H1 (cell line): ENCODE measurements around the gene CAPN8. TPM values are rescaled to one million over a fixed set of nuclear protein-coding genes. Genes with fewer than 3 reads are reported as not detected.
"Not testable (repeated sequence)": the region's sequence is repeated elsewhere in the genome, so short reads cannot be mapped to it uniquely, and the experiment has no call there.

ENCODE experiments used
- CTCF ChIA-PET: fragments of 300-600 bp; sonication (Branson Sonifier 250); formaldehyde crosslinking; loops from one replicate; lab custom pipeline; 2021; ENCODE audit not compliant: partially characterized antibody; lab: Charles Lee
- POLR2A ChIA-PET: fragments of 300-600 bp; sonication (Branson Sonifier 250); formaldehyde crosslinking; loops from one replicate; lab custom pipeline; 2021; ENCODE audit warnings: inconsistent platforms; ENCODE audit not compliant: partially characterized antibody; lab: Charles Lee
- DNase-seq, 2 experiments: peaks; one replicate each; pipeline versions ENCODE4 v3.0.0 to v3.0.0-alpha.2; 2010 to 2022; ENCODE audit warnings: low spot score in 2 of 2, low read depth in 1 of 2, mixed read lengths in 1 of 2
- FAIRE-seq: peaks from 2 replicates; lab custom pipeline; 2011; peaks lifted over from hg19 to GRCh38; lab: Jason Lieb, UNC
- H2AFZ ChIP-seq: 2 replicates; pipeline ENCODE4 v1.8.1; 2012; ENCODE audit warnings: low read length, inconsistent platforms
- H2AK5ac ChIP-seq: 2 replicates; pipeline ENCODE4 v1.6.1; 2013; ENCODE audit warnings: low read depth, low read length
- H2BK120ac ChIP-seq: replicated peaks from 2 replicates; pipeline ENCODE3; 2013; ENCODE audit warnings: low read depth, low read length, inconsistent platforms
- H2BK12ac ChIP-seq: 2 replicates; pipeline ENCODE4 v1.6.1; 2013; ENCODE audit warnings: low read depth, low read length
- H2BK15ac ChIP-seq: 2 replicates; pipeline ENCODE4 v1.6.1; 2013; ENCODE audit warnings: low read length
- H2BK20ac ChIP-seq: 2 replicates; pipeline ENCODE4 v1.6.1; 2013; ENCODE audit warnings: low read length
- H2BK5ac ChIP-seq: 2 replicates; pipeline ENCODE4 v1.6.1; 2013; ENCODE audit warnings: low read depth, low read length
- H3K14ac ChIP-seq: 2 replicates; pipeline ENCODE4 v1.6.1; 2013; ENCODE audit warnings: inconsistent platforms; ENCODE audit not compliant: insufficient read length
- H3K18ac ChIP-seq: 2 replicates; pipeline ENCODE4 v1.6.1; 2013; ENCODE audit warnings: low read length; ENCODE audit errors: extremely low read depth
- H3K23ac ChIP-seq: 2 replicates; pipeline ENCODE4 v1.6.1; 2013; ENCODE audit warnings: inconsistent platforms; ENCODE audit not compliant: insufficient read length
- H3K23me2 ChIP-seq: 2 replicates; pipeline ENCODE4 v1.6.1; 2013; ENCODE audit warnings: low read depth, low read length
- H3K27ac ChIP-seq: 2 replicates; pipeline ENCODE4 v1.6.1; 2011; ENCODE audit warnings: low read depth, low read length, inconsistent platforms
- H3K27me3 ChIP-seq, 4 experiments: replicated peaks in 1 of 4; 1 replicate in 1 of 4; 2 replicates in 3 of 4; pipeline versions ENCODE4 v1.6.1 to v1.8.1; 2011 to 2013; ENCODE audit warnings: low read length in 3 of 4, mild to moderate bottlenecking in 3 of 4, inconsistent platforms in 2 of 4, mixed read lengths in 2 of 4, moderate library complexity in 1 of 4; ENCODE audit not compliant: control insufficient read depth in 3 of 4, insufficient read depth in 3 of 4; ENCODE audit errors: extremely low read depth in 1 of 4
- H3K36me3 ChIP-seq, 4 experiments: 2 replicates each; pipeline versions ENCODE4 v1.6.1 to v1.8.1; 2011 to 2013; ENCODE audit warnings: mild to moderate bottlenecking in 4 of 4, low read length in 3 of 4, moderate library complexity in 2 of 4, control low read depth in 1 of 4, inconsistent platforms in 1 of 4; ENCODE audit not compliant: insufficient read depth in 4 of 4, control insufficient read depth in 2 of 4
- H3K4ac ChIP-seq: replicated peaks from 2 replicates; pipeline ENCODE3; 2013; ENCODE audit warnings: low read length, low read depth, mixed read lengths, inconsistent platforms; ENCODE audit not compliant: insufficient read length
- H3K4me1 ChIP-seq, 4 experiments: replicated peaks in 1 of 4; 1 replicate in 1 of 4; 2 replicates in 3 of 4; pipeline versions ENCODE4 v1.6.1 to v1.8.1; 2011 to 2013; ENCODE audit warnings: low read length in 3 of 4, inconsistent platforms in 2 of 4, mixed read lengths in 1 of 4; ENCODE audit not compliant: insufficient read depth in 4 of 4, control insufficient read depth in 3 of 4
- H3K4me2 ChIP-seq, 2 experiments: 2 replicates each; pipeline versions ENCODE4 v1.6.1 to v1.8.1; 2011 to 2013; ENCODE audit warnings: low read depth in 2 of 2, low read length in 2 of 2, control low read depth in 1 of 2, inconsistent platforms in 1 of 2, mild to moderate bottlenecking in 1 of 2; ENCODE audit not compliant: insufficient read depth in 1 of 2
- H3K4me3 ChIP-seq, 4 experiments: fragments of 200-600, 300-600 bp in 1 of 4; sonication (generic), shearing (Covaris generic), sonication (Bioruptor Twin) in 1 of 4; 2 replicates each; pipeline versions ENCODE4 v1.5.1 to v1.8.1; 2011 to 2016; ENCODE audit warnings: low read length in 4 of 4, low read depth in 3 of 4, control low read depth in 2 of 4, inconsistent platforms in 2 of 4, mild to moderate bottlenecking in 2 of 4, mixed read lengths in 1 of 4, moderate library complexity in 1 of 4; ENCODE audit not compliant: insufficient read depth in 2 of 4; ENCODE audit errors: extremely low read depth in 1 of 4
- H3K56ac ChIP-seq: replicated peaks from 2 replicates; pipeline ENCODE3; 2013; ENCODE audit warnings: low read depth, mild to moderate bottlenecking, mixed read lengths, low read length, inconsistent platforms; ENCODE audit not compliant: insufficient read length
- H3K79me1 ChIP-seq: 2 replicates; pipeline ENCODE4 v1.6.1; 2013; ENCODE audit warnings: low read depth, low read length, control low read depth
- H3K79me2 ChIP-seq, 2 experiments: 2 replicates each; pipeline versions ENCODE4 v1.6.1 to v1.8.1; 2012 to 2013; ENCODE audit warnings: low read length in 2 of 2, mild to moderate bottlenecking in 2 of 2, inconsistent platforms in 1 of 2; ENCODE audit not compliant: insufficient read depth in 2 of 2, control insufficient read depth in 1 of 2
- H3K9ac ChIP-seq, 4 experiments: replicated peaks in 1 of 4; 1 replicate in 1 of 4; 2 replicates in 3 of 4; pipeline versions ENCODE4 v1.6.1 to v1.8.1; 2011 to 2013; ENCODE audit warnings: low read depth in 3 of 4, low read length in 3 of 4, control low read depth in 2 of 4, mild to moderate bottlenecking in 2 of 4, moderate library complexity in 2 of 4, inconsistent platforms in 1 of 4; ENCODE audit errors: extremely low read depth in 1 of 4
- H3K9me3 ChIP-seq, 2 experiments: 2 replicates each; pipeline versions ENCODE4 v1.6.1 to v1.8.1; 2012 to 2013; ENCODE audit warnings: mild to moderate bottlenecking in 2 of 2, moderate library complexity in 2 of 2, control low read depth in 1 of 2, inconsistent platforms in 1 of 2, low read depth in 1 of 2, low read length in 1 of 2, mixed read lengths in 1 of 2; ENCODE audit not compliant: insufficient read depth in 2 of 2
- H4K20me1 ChIP-seq, 2 experiments: replicated peaks in 1 of 2; 2 replicates each; pipeline versions ENCODE3 to v1.8.1; 2011 to 2013; ENCODE audit warnings: inconsistent platforms in 2 of 2, low read length in 2 of 2, mild to moderate bottlenecking in 1 of 2; ENCODE audit not compliant: insufficient read depth in 2 of 2, control insufficient read depth in 1 of 2
- H4K5ac ChIP-seq: 2 replicates; pipeline ENCODE4 v1.6.1; 2013; ENCODE audit warnings: low read length, low read depth, mixed read lengths, inconsistent platforms; ENCODE audit not compliant: insufficient read length
- H4K8ac ChIP-seq: 2 replicates; pipeline ENCODE4 v1.8.0; 2013; ENCODE audit warnings: mild to moderate bottlenecking, moderate library complexity, low read length, inconsistent platforms; ENCODE audit not compliant: insufficient read depth; ENCODE audit errors: extremely low read depth
- H4K91ac ChIP-seq: replicated peaks from 2 replicates; pipeline ENCODE3; 2013; ENCODE audit warnings: low read length, mixed read lengths, inconsistent platforms; ENCODE audit not compliant: insufficient read length
- KDM1A ChIP-seq: fragments of 200-600, 300-600 bp; sonication (generic); IDR thresholded peaks from 2 replicates; pipeline ENCODE4 v1.7.1; 2016; ENCODE audit warnings: mild to moderate bottlenecking, low read length, borderline replicate concordance
- WGBS, 2 experiments: shearing (Covaris generic) in 1 of 2; methylation state at CpG; one replicate each; pipeline versions ENCODE4 v1.1.6 to v1.1.7; 2013 to 2015; ENCODE audit warnings: low lambda C conversion rate in 2 of 2, mixed read lengths in 2 of 2, inconsistent platforms in 1 of 2, low coverage in 1 of 2, missing lambda C conversion rate in 1 of 2; ENCODE audit not compliant: insufficient replicate concordance in 2 of 2, insufficient coverage in 1 of 2, insufficient read length in 1 of 2; ENCODE audit errors: extremely low coverage in 1 of 2, missing lambda C conversion rate in 1 of 2; 5-methylcytosine and 5-hydroxymethylcytosine counted together
- polyA plus RNA-seq, 7 experiments: library from polyadenylated mRNA; depleted of rRNA in 3 of 7; stranded (reverse) in 5 of 7; unstranded in 2 of 7; fragments of >200 nt in 5 of 7; fragments of 200-250 nt in 2 of 7; gene quantifications; 1 replicate in 5 of 7; 2 replicates in 1 of 7; 4 replicates in 1 of 7; pipeline versions ENCODE4 v1.2.1 to v1.2.3, GENCODE V29; 2011 to 2013; ENCODE audit warnings: missing spikeins in 2 of 7, mixed read lengths in 2 of 7
- total RNA-seq: library from RNA; stranded (reverse); fragmentation: NEBNext Ultra II Directional; extraction: Animal tissue kit (Norgen Biotek cat#: 25700); gene quantifications from 2 replicates; pipeline ENCODE4 v1.2.1, GENCODE V29; 2021

Gene CAPN8
- total and polyA plus RNA-seq, 2 of the 8 experiments (the other 6 are each of a cell fraction or from before 2014, with no cell fraction given), result 0.20 to 0.26 TPM

- Histone ChIP-seq H4K8ac (no peak overlapping the region), H3K14ac (no peak overlapping the region), H3K27me3 (no peaks in the 10 kb centered on the region), H2BK12ac (no peak overlapping the region), H3K9ac (no peak overlapping the region), H2AK5ac (no peak overlapping the region), H2BK5ac (no peak overlapping the region), H3K4me3 (no peak overlapping the region), H3K79me1 (no peaks in the 10 kb centered on the region), H4K91ac (no peak overlapping the region), H4K20me1 (no peaks in the 10 kb centered on the region), H3K4ac (no peak overlapping the region), H3K4me1 (peaks cover 0 to 5% (median 2%) of the 10 kb centered on the region in 4 experiments; a peak in 2 of 7 replicates), H3K36me3 (no peaks in the 10 kb centered on the region), H3K23ac (no peak overlapping the region), H2AFZ (no peak overlapping the region), H2BK20ac (no peak overlapping the region), H3K56ac (no peak overlapping the region), H3K23me2 (no peaks in the 10 kb centered on the region), H4K5ac (no peak overlapping the region), H3K9me3 (peaks cover 0 to 2% of the 10 kb centered on the region in 2 experiments; a peak in 1 of 4 replicates), H2BK120ac (no peak overlapping the region), H3K4me2 (no peak overlapping the region), H3K27ac (no peak overlapping the region), H3K18ac (no peak overlapping the region), H2BK15ac (no peak overlapping the region), H3K79me2 (no peaks in the 10 kb centered on the region)
- 100% methylated on average over 2 of the region's 2 CpGs; no CpG with 5 or more reads in 1 of the 2 experiments for WGBS, 2 experiments
- CTCF ChIA-PET, result interaction anchor here (0.7 to 1.4 kb wide), 4 partner anchors 10 to 361 kb away, joined by 3 to 7 read pairs (median 4); no protein-coding TSS in a partner anchor
- TF ChIP-seq KDM1A, result no peak
- POLR2A ChIA-PET, result no interaction called here
- DNase-seq (no peak), FAIRE-seq (no peak)
Observed at GRCh38 chr1:223519116-223519515, 146.4 kb downstream of the CAPN8 start.

GRCh38 chr1:223518553-223518952 is 146.9 kb downstream of the CAPN8 start:
- H4K5ac ChIP-seq, H3K14ac ChIP-seq, H3K27me3 ChIP-seq, H2AFZ ChIP-seq, H3K79me2 ChIP-seq, H2BK15ac ChIP-seq, H3K56ac ChIP-seq, H3K4me1 ChIP-seq, H3K4ac ChIP-seq, H2BK12ac ChIP-seq, H3K18ac ChIP-seq, CTCF ChIA-PET, H2AK5ac ChIP-seq, H3K4me2 ChIP-seq, FAIRE-seq, H3K79me1 ChIP-seq, H4K91ac ChIP-seq, H3K36me3 ChIP-seq, H4K8ac ChIP-seq, H3K9me3 ChIP-seq, H3K9ac ChIP-seq, H4K20me1 ChIP-seq, H3K4me3 ChIP-seq, H2BK5ac ChIP-seq, H2BK20ac ChIP-seq, H3K23me2 ChIP-seq, H3K23ac ChIP-seq, H2BK120ac ChIP-seq, POLR2A ChIA-PET, H3K27ac ChIP-seq, DNase-seq: not testable (repeated sequence)
- 67% methylated on average over 1 of the region's 1 CpG; no CpG with 5 or more reads in 1 of the 2 experiments for WGBS, 2 experiments
